H9 (cell line): Measurements from ENCODE around the gene AGO1. TPM values are rescaled to one million over a fixed set of nuclear protein-coding genes. Genes with fewer than 3 reads are reported as not detected.
"Not testable (repeated sequence)": the region's sequence is repeated elsewhere in the genome, so short reads cannot be mapped to it uniquely, and the experiment has no call there.

Experiments
- DNase-seq: peaks from one replicate; pipeline ENCODE4 v3.0.0-alpha.2; 2017
- H2AFZ ChIP-seq: one replicate; pipeline ENCODE4 v1.6.1; 2013; ENCODE audit warnings: mild to moderate bottlenecking, low read length, control low read depth, moderate library complexity
- H2AK5ac ChIP-seq: 2 replicates; pipeline ENCODE4 v1.6.1; 2013; ENCODE audit warnings: low read length, control low read depth, mixed read lengths; ENCODE audit not compliant: insufficient read length
- H2BK120ac ChIP-seq: one replicate; pipeline ENCODE4 v1.6.1; 2013; ENCODE audit warnings: low read depth, mild to moderate bottlenecking, low read length, control low read depth, inconsistent platforms; ENCODE audit not compliant: poor library complexity, severe bottlenecking
- H2BK12ac ChIP-seq: 2 replicates; pipeline ENCODE4 v1.6.1; 2013; ENCODE audit warnings: low read length, control low read depth, mixed read lengths, low read depth; ENCODE audit not compliant: insufficient read length
- H2BK15ac ChIP-seq: 2 replicates; pipeline ENCODE4 v1.6.1; 2013; ENCODE audit warnings: low read depth, low read length, control low read depth
- H2BK20ac ChIP-seq: one replicate; pipeline ENCODE4 v1.6.1; 2013; ENCODE audit warnings: low read depth, mild to moderate bottlenecking, low read length, control low read depth, inconsistent platforms; ENCODE audit not compliant: poor library complexity, severe bottlenecking
- H2BK5ac ChIP-seq: 2 replicates; pipeline ENCODE4 v1.6.1; 2013; ENCODE audit warnings: low read length, control low read depth, mixed read lengths; ENCODE audit not compliant: insufficient read length
- H3K14ac ChIP-seq: 2 replicates; pipeline ENCODE4 v1.6.1; 2013; ENCODE audit warnings: low read length, control low read depth; ENCODE audit not compliant: insufficient read depth
- H3K18ac ChIP-seq: 2 replicates; pipeline ENCODE4 v1.6.1; 2013; ENCODE audit warnings: low read depth, mild to moderate bottlenecking, mixed read lengths, low read length, control low read depth; ENCODE audit not compliant: insufficient read length
- H3K23ac ChIP-seq: 2 replicates; pipeline ENCODE4 v1.6.1; 2013; ENCODE audit warnings: low read length, control low read depth, mixed read lengths, low read depth; ENCODE audit not compliant: insufficient read length
- H3K23me2 ChIP-seq: 2 replicates; pipeline ENCODE4 v1.6.1; 2013; ENCODE audit warnings: low read depth, mild to moderate bottlenecking, mixed read lengths, low read length, control low read depth; ENCODE audit not compliant: insufficient read length, poor library complexity, severe bottlenecking
- H3K27ac ChIP-seq: 2 replicates; pipeline ENCODE4 v1.5.1; 2013; ENCODE audit warnings: low read length, control low read depth, mixed read lengths, low read depth; ENCODE audit not compliant: insufficient read length
- H3K27me3 ChIP-seq: 2 replicates; pipeline ENCODE4 v1.6.1; 2013; ENCODE audit warnings: low read length, control low read depth, inconsistent platforms; ENCODE audit not compliant: insufficient read depth
- H3K4ac ChIP-seq: 2 replicates; pipeline ENCODE4 v1.6.1; 2013; ENCODE audit warnings: low read depth, mild to moderate bottlenecking, control low read depth, inconsistent platforms, low read length, moderate library complexity
- H3K4me1 ChIP-seq: 2 replicates; pipeline ENCODE4 v1.6.1; 2013; ENCODE audit warnings: low read length, control low read depth, inconsistent platforms; ENCODE audit not compliant: insufficient read depth
- H3K4me2 ChIP-seq: 2 replicates; pipeline ENCODE4 v1.6.1; 2013; ENCODE audit warnings: low read length, control low read depth, mixed read lengths; ENCODE audit not compliant: insufficient read length, insufficient read depth
- H3K56ac ChIP-seq: 2 replicates; pipeline ENCODE4 v1.6.1; 2013; ENCODE audit warnings: low read depth, mild to moderate bottlenecking, mixed read lengths, low read length, control low read depth; ENCODE audit not compliant: insufficient read length
- H3K79me1 ChIP-seq: 2 replicates; pipeline ENCODE4 v1.6.1; 2013; ENCODE audit warnings: low read depth, mild to moderate bottlenecking, moderate library complexity, low read length, control low read depth, inconsistent platforms; ENCODE audit not compliant: insufficient read depth, poor library complexity, severe bottlenecking
- H3K79me2 ChIP-seq: 2 replicates; pipeline ENCODE4 v1.6.1; 2013; ENCODE audit warnings: low read length, control low read depth, inconsistent platforms; ENCODE audit not compliant: insufficient read depth
- H3K9ac ChIP-seq: 2 replicates; pipeline ENCODE4 v1.6.1; 2013; ENCODE audit warnings: low read length, control low read depth, mixed read lengths; ENCODE audit not compliant: insufficient read length; ENCODE audit errors: extremely low read depth
- H3K9me3 ChIP-seq: one replicate; pipeline ENCODE4 v1.6.1; 2013; ENCODE audit warnings: low read depth, low read length, inconsistent platforms; ENCODE audit not compliant: control insufficient read depth
- H3T11ph ChIP-seq: one replicate; pipeline ENCODE4 v1.6.1; 2013; ENCODE audit warnings: mild to moderate bottlenecking, low read length, control low read depth, inconsistent platforms
- H4K20me1 ChIP-seq: one replicate; pipeline ENCODE4 v1.6.1; 2013; ENCODE audit not compliant: control insufficient read depth, insufficient read length, insufficient read depth
- H4K5ac ChIP-seq: 2 replicates; pipeline ENCODE4 v1.6.1; 2013; ENCODE audit warnings: low read depth, mild to moderate bottlenecking, mixed read lengths, low read length, control low read depth; ENCODE audit not compliant: insufficient read length
- H4K8ac ChIP-seq: replicated peaks from 2 replicates; pipeline ENCODE4 v1.6.1; 2013; ENCODE audit warnings: low read length, control low read depth, mixed read lengths, low read depth; ENCODE audit not compliant: insufficient read length
- H4K91ac ChIP-seq: 2 replicates; pipeline ENCODE4 v1.6.1; 2013; ENCODE audit warnings: low read depth, mild to moderate bottlenecking, moderate library complexity, mixed read lengths, low read length, control low read depth; ENCODE audit not compliant: insufficient read length
- H3K27ac Mint-ChIP-seq, 3 experiments: 2 replicates in 2 of 3; 3 replicates in 1 of 3; pipeline ENCODE4 v1.8.0; 2020 to 2021; ENCODE audit warnings: mixed read lengths in 3 of 3, mild to moderate bottlenecking in 1 of 3, moderate library complexity in 1 of 3
- H3K27me3 Mint-ChIP-seq: 2 replicates; pipeline ENCODE4 v1.8.0; 2021; ENCODE audit warnings: low read depth, mild to moderate bottlenecking, moderate library complexity, mixed read lengths
- H3K36me3 Mint-ChIP-seq, 3 experiments: 2 replicates in 2 of 3; 3 replicates in 1 of 3; pipeline ENCODE4 v1.8.0; 2020 to 2021; ENCODE audit warnings: low read depth in 3 of 3, mixed read lengths in 3 of 3; ENCODE audit not compliant: insufficient read depth in 1 of 3
- H3K4me1 Mint-ChIP-seq, 2 experiments: 2 replicates each; pipeline ENCODE4 v1.8.0; 2020; ENCODE audit warnings: mixed read lengths in 2 of 2
- H3K4me3 Mint-ChIP-seq, 2 experiments: 2 replicates in 1 of 2; 3 replicates in 1 of 2; pipeline ENCODE4 v1.8.0; 2020 to 2021; ENCODE audit warnings: mild to moderate bottlenecking in 2 of 2, mixed read lengths in 2 of 2, moderate library complexity in 1 of 2
- H3K9me3 Mint-ChIP-seq, 2 experiments: 2 replicates in 1 of 2; 3 replicates in 1 of 2; pipeline ENCODE4 v1.8.0; 2020; ENCODE audit warnings: mild to moderate bottlenecking in 2 of 2, mixed read lengths in 2 of 2, moderate library complexity in 1 of 2
- WGBS: extraction: QIAGEN DNeasy Blood & Tissue Kit; methylation state at CpG from one replicate; pipeline ENCODE4 v1.1.7; 2013; ENCODE audit warnings: missing lambda C conversion rate, low lambda C conversion rate, mixed read lengths; ENCODE audit not compliant: insufficient read length; ENCODE audit errors: extremely low coverage; 5-methylcytosine and 5-hydroxymethylcytosine counted together
- total RNA-seq: library from RNA; stranded (reverse); gene quantifications from 2 replicates; pipeline ENCODE4 v1.2.1, GENCODE V29; 2021
- TF ChIP-seq, protein P1 (sequence below): fragments of 200-600 bp; sonication (generic); conservative IDR thresholded peaks from 3 replicates; pipeline ENCODE4 v1.8.0; 2021; ENCODE audit warnings: antibody characterized with exemption, mild to moderate bottlenecking

The AGO1 gene
- total RNA-seq, 1 experiment from 2014 or later = 74.2 TPM

GRCh38 chr1:35866991-35867390 is 16.0 kb upstream of the AGO1 start:
- Histone ChIP-seq H3K23ac (no peak overlapping the region), H3K4ac (no peak overlapping the region), H3K79me1 (no peaks in the 10 kb centered on the region), H2AK5ac (no peak overlapping the region), H2BK120ac (no peak overlapping the region), H3K4me2 (no peak overlapping the region), H2BK15ac (no peak overlapping the region), H3K27ac (no peak overlapping the region), H3K27me3 (no peaks in the 10 kb centered on the region), H3T11ph (no peak overlapping the region), H3K18ac (no peak overlapping the region), H3K79me2 (no peaks in the 10 kb centered on the region), H3K14ac (no peak overlapping the region), H2AFZ (no peak overlapping the region), H3K9me3 (no peaks in the 10 kb centered on the region), H4K8ac (no peak overlapping the region), H4K5ac (no peak overlapping the region), H3K23me2 (no peaks in the 10 kb centered on the region), H3K56ac (no peak overlapping the region), H2BK12ac (no peak overlapping the region), H2BK5ac (no peak overlapping the region), H4K20me1 (no peaks in the 10 kb centered on the region), H3K9ac (no peak overlapping the region), H3K4me1 (no peaks in the 10 kb centered on the region), H4K91ac (no peak overlapping the region), H2BK20ac (no peak overlapping the region)
- no peak for DNase-seq
- Mint-ChIP-seq H3K4me3 (no peak overlapping the region), H3K27me3 (no peaks in the 10 kb centered on the region), H3K9me3 (no peaks in the 10 kb centered on the region), H3K36me3 (no peaks in the 10 kb centered on the region), H3K4me1 (peaks cover 2 to 9% of the 10 kb centered on the region in 2 experiments; a peak in 2 of 4 replicates), H3K27ac (no peak overlapping the region)
- no CpG with 5 or more reads among the region's 3 CpGs for WGBS
- TF ChIP-seq, protein P1, sequence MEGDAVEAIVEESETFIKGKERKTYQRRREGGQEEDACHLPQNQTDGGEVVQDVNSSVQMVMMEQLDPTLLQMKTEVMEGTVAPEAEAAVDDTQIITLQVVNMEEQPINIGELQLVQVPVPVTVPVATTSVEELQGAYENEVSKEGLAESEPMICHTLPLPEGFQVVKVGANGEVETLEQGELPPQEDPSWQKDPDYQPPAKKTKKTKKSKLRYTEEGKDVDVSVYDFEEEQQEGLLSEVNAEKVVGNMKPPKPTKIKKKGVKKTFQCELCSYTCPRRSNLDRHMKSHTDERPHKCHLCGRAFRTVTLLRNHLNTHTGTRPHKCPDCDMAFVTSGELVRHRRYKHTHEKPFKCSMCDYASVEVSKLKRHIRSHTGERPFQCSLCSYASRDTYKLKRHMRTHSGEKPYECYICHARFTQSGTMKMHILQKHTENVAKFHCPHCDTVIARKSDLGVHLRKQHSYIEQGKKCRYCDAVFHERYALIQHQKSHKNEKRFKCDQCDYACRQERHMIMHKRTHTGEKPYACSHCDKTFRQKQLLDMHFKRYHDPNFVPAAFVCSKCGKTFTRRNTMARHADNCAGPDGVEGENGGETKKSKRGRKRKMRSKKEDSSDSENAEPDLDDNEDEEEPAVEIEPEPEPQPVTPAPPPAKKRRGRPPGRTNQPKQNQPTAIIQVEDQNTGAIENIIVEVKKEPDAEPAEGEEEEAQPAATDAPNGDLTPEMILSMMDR = no peak

- H3K36me3 Mint-ChIP-seq, H3K23ac ChIP-seq, H3K4me2 ChIP-seq, H3K4ac ChIP-seq, H4K20me1 ChIP-seq, H3K27me3 Mint-ChIP-seq, H3K4me1 ChIP-seq, H3K23me2 ChIP-seq, H3K9me3 Mint-ChIP-seq, H3K9me3 ChIP-seq, H2BK15ac ChIP-seq, H3K27me3 ChIP-seq, H3K56ac ChIP-seq, H3K27ac ChIP-seq, H4K91ac ChIP-seq, H3K4me3 Mint-ChIP-seq, H3K79me1 ChIP-seq, H4K5ac ChIP-seq, H3T11ph ChIP-seq, H2AK5ac ChIP-seq, H4K8ac ChIP-seq, H3K14ac ChIP-seq, H2BK20ac ChIP-seq, H2BK5ac ChIP-seq, H3K79me2 ChIP-seq, H3K9ac ChIP-seq, H2BK12ac ChIP-seq, H3K4me1 Mint-ChIP-seq, H3K27ac Mint-ChIP-seq, H3K18ac ChIP-seq, H2BK120ac ChIP-seq: not testable (repeated sequence)
- peak overlapping the region; percentile 9 for H2AFZ ChIP-seq
- peak; percentile 74 for DNase-seq
- no CpG with 5 or more reads among the region's 34 CpGs for WGBS
Observed at GRCh38 chr1:35869245-35869950, 13.6 kb upstream of the AGO1 start.
